Stimulated activated CD4-positive, alpha-beta T cell treated with anti-CD3 and anti-CD28 coated beads, Interleukin-1b, Interleukin-23, amount 100 ng/mL, for 1 hour (primary cell): ENCODE results near the gene RERE.
"Not testable (repeated sequence)": the region's sequence is repeated elsewhere in the genome, so short reads cannot be mapped to it uniquely, and the experiment has no call there.

Source experiments
- DNase-seq, 2 donors: peaks; one replicate each; pipeline ENCODE4 v3.0.0-alpha.2; 2020; ENCODE audit warnings: low read depth in 2 of 2

RERE gene

DNA sequence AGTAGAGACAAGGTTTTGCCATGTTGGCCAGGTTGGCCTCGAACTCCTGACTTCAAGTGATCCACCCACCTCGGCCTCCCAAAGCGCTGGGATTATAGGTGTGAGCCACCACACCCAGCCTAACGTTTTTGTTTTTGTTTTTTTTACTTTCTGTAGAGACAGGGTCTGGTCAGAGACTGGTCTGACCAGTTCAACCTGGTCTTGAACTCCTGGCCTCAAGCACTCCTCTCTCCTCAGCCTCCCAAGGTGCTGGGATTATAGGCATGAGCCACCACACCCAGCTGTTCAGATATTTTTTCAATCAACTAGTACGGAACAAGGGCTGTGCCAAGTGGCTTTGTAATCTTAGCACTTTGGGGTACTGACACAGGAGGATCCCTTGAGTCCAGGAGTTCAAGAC lies 209.5 kb downstream of the RERE start:
- DNase-seq: no peak

DNA sequence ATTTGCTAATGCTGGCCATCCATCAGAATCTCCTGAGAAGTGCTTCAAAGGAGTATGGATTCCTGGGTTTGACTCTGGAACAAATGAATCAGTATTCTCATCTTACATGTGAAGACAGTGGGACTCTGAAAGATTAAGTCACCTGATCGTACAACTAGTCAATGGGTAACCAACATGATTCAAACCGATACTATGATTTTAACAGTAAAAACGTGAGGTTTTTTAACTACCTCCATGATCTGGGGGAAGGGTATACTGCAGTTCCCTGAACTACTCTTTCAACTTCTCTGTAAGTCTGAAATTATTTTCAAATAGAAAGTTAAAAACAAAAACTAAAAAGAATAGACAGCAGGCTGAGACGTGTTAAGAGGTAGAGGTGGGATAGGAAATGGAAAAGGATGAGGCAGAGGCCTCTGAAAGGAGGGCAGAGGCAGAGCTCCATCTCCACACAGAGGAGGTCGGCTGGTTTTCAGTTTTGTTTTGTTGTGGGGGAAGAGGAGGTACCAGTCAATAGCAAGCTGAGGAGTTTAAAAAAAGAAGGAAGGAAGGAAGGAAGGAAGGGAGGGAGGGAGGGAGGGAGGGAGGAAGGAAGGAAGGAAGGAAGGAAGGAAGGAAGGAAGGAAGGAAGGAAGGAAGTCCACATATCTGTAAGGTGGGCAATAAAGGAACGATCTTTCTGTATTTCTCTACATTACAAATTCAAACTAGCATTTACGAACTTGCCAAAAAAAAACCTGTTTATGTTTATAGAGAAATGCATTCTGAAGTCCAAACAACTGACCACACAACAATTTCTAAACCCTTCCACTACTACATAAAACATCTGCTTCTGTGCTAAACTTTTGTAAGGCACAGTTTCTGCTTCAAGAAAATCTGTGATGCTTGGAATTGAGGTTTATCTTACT lies 213.1 kb downstream of the RERE start:
- no peak for DNase-seq

DNA sequence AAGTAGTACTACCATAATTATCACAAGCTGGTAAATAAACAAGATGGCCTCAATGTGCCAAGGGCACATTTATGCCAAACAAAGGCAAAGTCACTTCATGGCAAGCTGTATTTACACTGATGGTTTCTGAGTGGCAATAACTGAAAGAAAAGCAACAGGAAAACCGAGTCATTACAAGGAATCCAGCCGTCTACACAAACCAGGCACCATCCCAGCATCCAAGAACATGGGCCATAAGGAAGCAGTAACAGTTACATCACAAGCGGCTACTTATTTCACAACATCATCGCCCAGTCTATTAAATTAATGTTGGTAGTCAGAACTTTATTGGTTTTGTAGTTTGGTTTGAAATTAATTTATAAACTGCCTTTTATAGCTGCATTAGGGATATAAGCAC lies 214.2 kb downstream of the RERE start:
- no peak for DNase-seq

DNA sequence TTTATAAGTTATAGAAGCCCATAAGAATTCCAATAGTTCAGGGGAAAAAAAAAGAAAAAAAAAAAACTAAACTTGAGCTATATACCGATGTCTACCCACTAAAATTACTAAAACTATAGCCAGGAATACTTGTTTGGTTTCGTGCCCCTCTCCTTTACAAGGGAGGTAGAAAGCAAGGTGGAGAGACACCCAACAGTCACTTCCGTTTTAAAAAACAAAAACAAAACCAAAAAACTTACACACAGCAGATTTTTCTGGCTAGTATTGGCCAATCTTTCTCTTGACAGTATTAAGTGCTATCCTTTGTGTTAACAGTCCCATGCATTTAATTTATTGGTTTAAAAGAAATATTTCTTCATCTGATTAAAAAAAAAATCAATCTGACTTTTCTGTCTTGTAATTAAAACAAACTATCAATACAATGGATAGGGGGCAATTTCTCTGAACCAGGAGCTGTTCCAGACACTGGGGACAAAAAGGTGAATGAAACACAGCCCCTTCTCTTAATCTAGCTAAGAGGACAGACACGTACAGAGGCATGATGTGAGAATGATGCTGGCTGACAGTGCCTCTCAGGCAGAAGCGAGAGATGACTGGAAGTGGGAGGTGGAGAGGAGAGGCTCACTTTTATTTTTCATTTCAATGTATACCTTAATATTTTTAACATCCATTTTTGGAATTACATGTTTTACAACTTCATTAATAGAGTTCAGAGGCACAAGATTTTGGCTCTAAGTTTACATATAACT lies 214.8 kb downstream of the RERE start:
- DNase-seq: no peak

DNA sequence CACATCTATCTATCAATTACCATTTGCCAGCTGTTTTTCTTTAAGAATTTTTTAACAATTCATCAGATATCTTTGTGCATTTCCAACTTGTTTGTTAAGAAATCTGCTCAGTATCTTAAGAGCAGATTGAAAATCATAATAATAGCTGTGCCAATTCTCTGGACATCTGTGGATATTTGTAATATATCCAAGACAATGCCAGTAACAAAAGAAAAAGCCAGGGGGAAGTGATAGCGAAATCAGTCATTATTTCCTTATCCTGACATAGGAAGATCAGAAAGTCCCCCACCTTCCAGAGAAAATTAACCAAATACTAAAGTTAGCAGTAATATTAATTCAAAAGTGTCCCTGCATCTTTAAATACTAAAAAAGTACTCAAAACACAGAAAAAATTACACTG lies 217.1 kb downstream of the RERE start:
- no peak for DNase-seq

DNA sequence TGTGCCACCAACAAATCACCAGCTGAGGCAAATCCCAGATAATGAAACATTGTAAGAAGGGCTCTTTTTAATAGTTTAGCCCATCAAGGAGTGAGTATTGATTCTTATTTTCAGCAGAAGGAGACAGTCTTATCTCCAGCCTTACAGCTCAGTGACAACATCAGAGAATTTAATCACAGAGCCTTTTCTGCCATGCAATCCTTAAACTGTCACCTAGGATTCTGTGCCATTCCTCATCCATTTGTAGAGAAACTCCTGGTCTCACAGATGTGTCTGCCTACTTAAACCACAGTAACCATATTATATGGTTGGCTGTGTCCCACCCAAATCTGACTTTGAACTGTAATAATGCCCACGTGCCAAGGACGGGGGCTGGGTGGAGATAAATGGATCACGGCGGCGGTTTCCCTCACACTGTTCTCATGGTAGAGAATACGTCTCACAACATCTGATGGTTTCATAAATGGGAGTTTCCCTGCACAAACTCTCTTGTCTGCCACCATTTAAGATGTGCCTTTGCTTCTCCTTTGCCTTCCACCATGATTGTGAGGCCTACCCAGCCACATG lies 217.7 kb downstream of the RERE start:
- DNase-seq: no peak

GRCh38 chr1:8598783-8599182 lies 218.7 kb downstream of the RERE start:
- DNase-seq: no peak

GRCh38 chr1:8598060-8598724 lies 219.2 kb downstream of the RERE start:
- no peak for DNase-seq

GRCh38 chr1:8597455-8597854 lies 220.0 kb downstream of the RERE start:
- DNase-seq: no peak

DNA sequence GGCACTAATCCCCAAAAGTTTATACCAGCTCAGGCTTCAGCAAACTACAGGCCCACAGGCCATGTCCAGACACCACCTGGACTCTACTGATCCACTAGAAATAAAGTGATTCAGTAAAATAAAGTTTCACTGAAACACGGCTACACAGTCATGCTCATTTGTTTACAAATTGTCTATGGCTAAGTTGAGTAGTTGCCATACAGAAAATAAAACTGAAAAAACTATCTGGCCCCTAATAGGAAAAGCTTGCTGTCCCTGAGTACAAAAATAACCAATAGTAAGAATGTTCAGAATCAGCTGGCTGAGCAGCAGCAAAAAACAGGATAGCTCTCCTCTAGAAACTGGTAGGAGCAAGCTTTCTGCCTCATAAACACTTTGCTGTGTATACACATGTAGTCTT lies 221.5 kb downstream of the RERE start:
- DNase-seq: no peak

DNA sequence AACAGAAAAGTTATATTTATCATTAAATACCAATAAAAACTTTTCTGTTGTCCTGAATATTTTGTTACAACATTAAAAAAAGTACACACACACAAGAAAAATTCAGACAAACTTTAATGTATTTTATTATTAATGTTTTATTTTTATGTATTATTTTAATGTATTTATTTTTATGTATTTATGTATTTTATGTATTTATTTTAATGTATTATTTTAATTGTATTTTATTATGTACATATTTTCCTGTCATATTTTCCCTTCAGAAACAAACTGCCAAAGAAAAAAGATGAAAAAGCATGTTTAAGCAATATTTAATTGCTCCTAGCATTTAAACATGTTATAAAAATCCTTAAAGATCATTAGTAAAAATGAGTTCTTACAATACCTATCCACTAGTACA lies 222.1 kb downstream of the RERE start:
- DNase-seq: no peak

GRCh38 chr1:8593292-8593691 lies 224.1 kb downstream of the RERE start:
- DNase-seq: not testable (repeated sequence)

DNA sequence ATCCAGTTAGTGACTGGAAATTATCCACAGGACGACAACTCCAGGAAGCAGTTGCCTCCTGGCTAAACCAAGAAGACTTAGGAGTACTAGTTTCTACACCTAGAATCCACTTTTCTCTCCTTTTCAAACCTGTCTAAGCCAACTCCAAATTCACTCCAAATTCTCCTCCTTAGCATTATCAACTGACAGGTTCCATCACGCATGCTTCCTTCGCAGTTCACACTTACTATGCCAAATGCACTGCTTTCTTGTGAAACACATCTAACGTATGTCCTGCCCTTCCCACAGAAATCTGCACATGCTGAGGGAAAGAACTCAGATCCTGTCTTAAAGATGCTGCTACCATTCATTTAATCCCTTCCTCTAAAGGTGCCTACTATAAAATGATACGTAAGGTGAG lies 225.9 kb downstream of the RERE start:
- DNase-seq: no peak

GRCh38 chr1:8590721-8591351 lies 226.6 kb downstream of the RERE start:
- no peak for DNase-seq

- no peak for DNase-seq
These were observed 227.9 kb downstream of the RERE start for GRCh38 chr1:8589571-8589970.

- DNase-seq: no peak
These were observed 229.7 kb downstream of the RERE start for GRCh38 chr1:8587784-8588183.

DNA sequence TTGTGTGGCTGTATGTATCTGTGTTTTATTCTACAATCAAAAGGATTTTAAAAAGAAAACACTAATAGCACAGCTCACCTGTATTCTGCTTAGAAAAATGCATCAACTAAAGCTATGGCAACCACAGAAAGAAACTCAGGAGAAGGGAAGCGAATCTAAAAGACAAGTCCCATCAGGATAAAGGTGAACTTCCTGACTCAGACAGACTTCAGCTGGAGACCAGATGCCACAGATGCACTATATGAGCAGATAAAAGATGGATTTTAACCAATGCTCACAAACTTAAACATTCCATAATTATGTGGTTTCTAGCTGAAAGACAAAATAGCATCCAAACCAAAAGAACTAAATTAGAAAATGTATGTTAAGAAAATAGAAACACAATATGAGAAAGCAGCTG lies 231.0 kb downstream of the RERE start:
- DNase-seq: no peak

GRCh38 chr1:8584316-8584715 lies 233.1 kb downstream of the RERE start:
- DNase-seq: no peak

DNA sequence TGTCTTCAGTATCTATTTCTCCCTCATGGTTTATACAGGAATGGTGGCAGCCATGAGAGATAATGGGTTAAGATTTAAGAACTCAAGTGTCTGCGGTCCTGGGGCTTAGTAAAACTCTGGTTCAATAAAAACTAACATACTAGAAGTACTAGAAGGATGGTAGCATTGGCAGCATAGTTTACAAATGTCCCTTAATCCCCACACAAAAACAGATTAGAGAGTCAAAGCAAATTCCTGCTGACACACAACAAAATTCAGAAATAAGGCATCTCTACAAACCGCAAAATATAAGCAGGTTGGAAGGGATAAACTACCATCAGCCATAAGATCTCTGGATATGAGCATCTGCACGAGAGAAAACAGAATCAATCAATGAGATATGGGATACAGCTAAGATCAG lies 234.4 kb downstream of the RERE start:
- DNase-seq: no peak

GRCh38 chr1:8580566-8580965 lies 236.9 kb downstream of the RERE start:
- DNase-seq: no peak

GRCh38 chr1:8578936-8579335 lies 238.5 kb downstream of the RERE start:
- no peak for DNase-seq
